GM18505 (cell line): ENCODE data around the gene LRRC47.

Experiments
- ATAC-seq: cut with Tn5 transposase; IDR thresholded peaks from one replicate; pipeline ENCODE4 v1.9.1; 2021; ENCODE audit not compliant: unreplicated experiment
- POLR2A ChIP-seq: IDR thresholded peaks from 4 replicates; pipeline ENCODE4 v1.6.1; 2011; ENCODE audit warnings: borderline replicate concordance; ENCODE audit not compliant: insufficient read depth, insufficient read length; ENCODE audit errors: extremely low read depth

The LRRC47 gene

DNA sequence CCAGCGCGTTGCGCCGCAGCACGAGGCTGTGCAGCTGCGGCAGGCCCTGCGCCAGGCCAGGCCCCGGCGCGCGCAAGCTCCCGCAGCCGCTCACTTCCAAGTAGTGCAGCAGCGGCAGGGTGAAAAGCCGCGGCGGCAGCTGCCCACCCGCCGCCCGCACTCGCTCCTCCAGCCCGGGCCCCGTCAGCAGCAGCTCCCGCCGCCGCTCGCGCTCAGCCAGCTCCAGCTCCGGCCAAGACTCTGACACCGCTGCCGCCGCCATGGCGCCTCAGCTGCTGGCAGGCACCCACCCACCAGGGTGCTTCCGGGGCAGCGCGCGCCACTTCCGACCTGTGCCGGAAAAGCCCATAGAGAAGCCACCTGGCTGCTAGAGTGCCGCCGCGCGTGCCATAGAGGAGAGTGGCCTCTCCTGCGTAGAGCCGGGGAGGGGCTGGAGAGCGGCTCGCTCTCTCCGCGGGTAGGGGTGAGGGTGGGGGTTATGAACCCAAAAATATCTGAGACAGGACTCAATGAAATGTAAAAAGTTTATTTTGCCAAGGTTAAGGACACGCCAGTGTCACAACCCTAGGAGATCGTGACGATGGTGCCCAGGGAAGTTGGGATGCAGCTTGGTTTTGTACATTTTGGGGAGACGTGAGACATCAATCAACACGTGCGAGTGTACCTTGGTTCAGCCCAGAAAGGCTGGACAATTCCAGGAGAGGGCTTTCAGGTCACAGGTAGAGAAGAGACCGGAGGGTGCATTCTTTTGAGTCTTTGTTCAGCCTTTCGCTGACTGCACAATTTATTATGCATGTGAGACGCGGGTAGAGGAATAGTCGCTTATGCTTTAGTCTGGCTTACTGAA, at the start of gene LRRC47:
Gene LRRC47, minus strand, starts transcription at position 284 of the 847 bp plus-strand sequence. Its CDS starts 22 bp downstream, at position 262.
- ATAC-seq, result peak; percentile 96

DNA sequence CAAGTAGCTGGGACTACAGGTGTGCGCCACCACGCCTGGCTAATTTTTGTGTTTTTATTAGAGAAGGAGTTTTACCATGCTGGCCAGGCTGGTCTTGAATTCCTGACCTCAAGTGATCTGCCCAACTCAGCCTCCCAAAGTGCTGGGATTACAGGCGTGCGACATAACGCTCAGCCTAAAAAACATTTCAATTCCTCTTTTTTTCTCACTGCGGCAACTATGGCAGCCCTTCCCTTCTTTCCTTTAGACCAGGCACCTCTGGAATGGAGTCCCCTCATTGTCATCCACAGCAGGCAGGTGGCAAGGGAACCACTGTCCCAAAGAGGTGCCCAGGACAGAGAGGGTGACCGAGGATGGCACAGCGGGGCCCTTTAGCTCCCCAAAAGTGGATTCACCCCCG, 46.6 kb upstream of the LRRC47 start:
- no peak for TF ChIP-seq POLR2A
- no peak for ATAC-seq

More for the DNA sequence above, at the start of gene LRRC47:
- peak; percentile 84 for TF ChIP-seq POLR2A

DNA sequence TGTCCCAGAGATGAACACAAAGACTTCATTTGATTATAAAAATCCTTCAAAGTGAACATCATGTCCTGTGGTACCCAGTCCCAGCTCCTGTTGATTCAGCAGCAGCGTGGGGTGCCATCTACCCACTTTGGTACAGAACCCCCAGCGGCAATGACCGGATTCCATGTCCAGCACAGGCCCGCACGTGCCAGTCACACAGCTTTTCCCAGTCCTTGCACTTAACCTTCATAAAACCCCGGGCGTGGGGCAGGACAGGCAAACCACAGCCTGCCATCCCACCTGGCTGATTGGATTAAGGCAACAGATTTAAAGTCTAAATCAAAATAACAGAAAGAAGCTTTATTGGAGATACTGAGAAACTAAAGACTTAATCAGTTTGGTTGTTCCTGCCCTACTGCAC, 45.2 kb upstream of the LRRC47 start:
- ATAC-seq, result no peak
- no peak for TF ChIP-seq POLR2A

DNA sequence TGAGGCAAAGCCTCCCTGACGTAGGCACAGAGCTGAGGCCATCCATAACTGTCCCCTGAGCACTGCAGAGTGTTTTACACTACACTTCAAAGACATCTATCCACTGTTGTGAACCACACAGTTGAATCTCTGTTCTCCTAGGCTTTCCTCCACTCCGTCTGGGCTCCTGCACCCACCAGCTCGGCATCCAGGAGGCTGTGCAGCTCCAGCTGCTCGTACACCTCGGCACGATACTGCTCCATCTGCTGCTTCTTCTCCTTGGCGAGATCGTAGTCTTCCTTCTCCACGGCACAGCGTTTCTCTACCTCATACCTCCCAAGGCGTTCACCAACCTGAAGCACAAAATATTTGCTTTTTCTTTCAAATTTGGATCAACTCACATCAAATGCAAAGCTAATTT, 42.5 kb upstream of the LRRC47 start:
- no peak for TF ChIP-seq POLR2A
- no peak for ATAC-seq

- no peak for ATAC-seq
- no peak for TF ChIP-seq POLR2A
These were observed 41.4 kb upstream of the LRRC47 start for GRCh38 chr1:3837685-3838084.

GRCh38 chr1:3837200-3837599, 40.9 kb upstream of the LRRC47 start:
- no peak for TF ChIP-seq POLR2A
- ATAC-seq, result no peak

GRCh38 chr1:3836421-3836820, 40.1 kb upstream of the LRRC47 start:
- no peak for TF ChIP-seq POLR2A
- no peak for ATAC-seq

- no peak for ATAC-seq
These were observed 38.4 kb upstream of the LRRC47 start for GRCh38 chr1:3834701-3835100.

GRCh38 chr1:3831689-3832088, 35.4 kb upstream of the LRRC47 start:
- TF ChIP-seq POLR2A, result no peak
- ATAC-seq, result no peak

More at GRCh38 chr1:3834701-3835100, 38.4 kb upstream of the LRRC47 start:
- no peak for TF ChIP-seq POLR2A

GRCh38 chr1:3828391-3828790, 32.1 kb upstream of the LRRC47 start:
- no peak for TF ChIP-seq POLR2A
- no peak for ATAC-seq

DNA sequence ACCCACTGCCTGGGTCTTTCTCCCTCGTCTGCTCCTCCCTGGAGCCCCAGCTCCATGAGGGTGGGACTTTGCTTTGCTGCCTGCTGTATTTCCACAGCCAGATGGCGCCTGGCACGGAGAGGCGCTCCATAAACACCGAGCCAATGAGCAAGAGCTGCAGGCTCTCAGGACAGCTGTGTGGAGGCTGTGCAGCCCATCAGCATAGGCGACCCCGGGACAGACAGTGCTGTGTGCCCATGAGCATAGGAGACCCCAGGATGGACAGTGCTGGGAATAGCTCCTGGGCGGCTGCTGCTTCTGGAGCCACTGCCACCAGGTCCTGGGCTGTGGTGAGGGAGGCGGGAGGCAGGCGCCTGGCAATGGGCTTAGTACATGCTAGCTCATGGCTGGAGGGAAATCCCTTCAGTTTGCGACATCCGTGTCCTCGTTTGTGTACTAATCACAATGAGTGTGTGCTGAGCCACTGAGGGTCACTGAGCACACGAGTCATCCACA, 31.6 kb upstream of the LRRC47 start:
- no peak for ATAC-seq

DNA sequence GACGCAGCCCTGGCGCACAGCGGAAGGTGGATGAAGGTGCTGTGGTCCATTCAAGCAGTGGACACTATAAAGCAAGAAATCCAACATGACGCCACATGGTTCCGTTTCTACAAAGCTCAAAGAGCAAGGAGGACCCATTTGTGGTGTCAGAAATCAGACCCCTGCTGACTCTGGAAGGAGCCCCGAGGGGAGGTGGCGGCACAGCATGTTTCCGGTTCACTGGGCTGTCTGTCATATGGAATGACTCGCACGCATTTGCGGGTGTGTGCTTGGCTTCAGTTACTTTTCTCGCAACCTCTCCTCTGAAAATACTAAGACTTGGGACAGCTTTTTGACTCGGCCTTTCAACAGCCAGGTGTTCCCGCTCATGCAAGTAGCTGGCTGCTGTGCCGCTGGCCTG, 29.1 kb upstream of the LRRC47 start:
- no peak for TF ChIP-seq POLR2A
- no peak for ATAC-seq

More for the DNA sequence above, 31.6 kb upstream of the LRRC47 start:
- no peak for TF ChIP-seq POLR2A

- no peak for TF ChIP-seq POLR2A
- no peak for ATAC-seq
These were observed 28.4 kb upstream of the LRRC47 start for GRCh38 chr1:3824650-3825049.

GRCh38 chr1:3822421-3822820, 26.1 kb upstream of the LRRC47 start:
- no peak for TF ChIP-seq POLR2A

More at GRCh38 chr1:3822421-3822820, 26.1 kb upstream of the LRRC47 start:
- no peak for ATAC-seq
